Panc1 (cell line): Measurements from ENCODE around the gene LRP1B.

Experiments used
- POLR2AphosphoS5 ChIP-seq: IDR thresholded peaks from 2 replicates; pipeline ENCODE4 v1.6.1; 2012; ENCODE audit warnings: mild to moderate bottlenecking, low read depth, low read length, moderate library complexity
- TF ChIP-seq, protein P1 (sequence below): fragments of 450-650 bp; IDR thresholded peaks from 2 replicates; pipeline ENCODE4 v1.5.1; 2017; ENCODE audit warnings: mild to moderate bottlenecking

GRCh38 chr2:141871913-141872634, 258.7 kb downstream of the LRP1B start:
- TF ChIP-seq, protein P1, sequence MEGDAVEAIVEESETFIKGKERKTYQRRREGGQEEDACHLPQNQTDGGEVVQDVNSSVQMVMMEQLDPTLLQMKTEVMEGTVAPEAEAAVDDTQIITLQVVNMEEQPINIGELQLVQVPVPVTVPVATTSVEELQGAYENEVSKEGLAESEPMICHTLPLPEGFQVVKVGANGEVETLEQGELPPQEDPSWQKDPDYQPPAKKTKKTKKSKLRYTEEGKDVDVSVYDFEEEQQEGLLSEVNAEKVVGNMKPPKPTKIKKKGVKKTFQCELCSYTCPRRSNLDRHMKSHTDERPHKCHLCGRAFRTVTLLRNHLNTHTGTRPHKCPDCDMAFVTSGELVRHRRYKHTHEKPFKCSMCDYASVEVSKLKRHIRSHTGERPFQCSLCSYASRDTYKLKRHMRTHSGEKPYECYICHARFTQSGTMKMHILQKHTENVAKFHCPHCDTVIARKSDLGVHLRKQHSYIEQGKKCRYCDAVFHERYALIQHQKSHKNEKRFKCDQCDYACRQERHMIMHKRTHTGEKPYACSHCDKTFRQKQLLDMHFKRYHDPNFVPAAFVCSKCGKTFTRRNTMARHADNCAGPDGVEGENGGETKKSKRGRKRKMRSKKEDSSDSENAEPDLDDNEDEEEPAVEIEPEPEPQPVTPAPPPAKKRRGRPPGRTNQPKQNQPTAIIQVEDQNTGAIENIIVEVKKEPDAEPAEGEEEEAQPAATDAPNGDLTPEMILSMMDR, result no peak
- TF ChIP-seq POLR2AphosphoS5, result no peak
